Activated effector memory CD4-positive, alpha-beta T cell treated with anti-CD3 and anti-CD28 coated beads, Interleukin-2, amount 50 U/mL, for 16 hours (primary cell): ENCODE data around the gene NPTX1.

Source experiments
- DNase-seq: peaks from one replicate; pipeline ENCODE4 v3.0.0-alpha.2; 2020

NPTX1 gene

DNA sequence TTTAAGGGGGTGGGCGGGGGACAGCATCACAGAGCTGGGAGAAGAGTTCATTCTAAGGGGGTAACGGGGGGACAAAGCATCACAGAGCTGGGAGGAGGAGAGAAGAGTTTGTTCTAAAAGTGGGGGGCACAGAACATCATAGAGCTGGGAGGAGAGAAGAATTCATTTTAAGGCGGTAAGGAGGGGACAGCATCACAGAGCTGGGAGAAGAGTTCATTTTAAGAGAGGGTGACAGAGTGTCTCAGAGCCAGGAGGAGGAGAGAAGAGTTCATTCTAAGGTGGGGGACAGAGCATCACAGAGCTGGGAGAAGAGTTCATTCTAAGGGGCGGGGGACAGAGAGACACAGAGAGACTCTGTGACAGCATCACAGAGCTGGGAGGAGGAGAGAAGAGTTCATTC lies 33.6 kb downstream of the NPTX1 start:
- no peak for DNase-seq

GRCh38 chr17:80442323-80442659 lies 34.1 kb downstream of the NPTX1 start:
- no peak for DNase-seq

DNA sequence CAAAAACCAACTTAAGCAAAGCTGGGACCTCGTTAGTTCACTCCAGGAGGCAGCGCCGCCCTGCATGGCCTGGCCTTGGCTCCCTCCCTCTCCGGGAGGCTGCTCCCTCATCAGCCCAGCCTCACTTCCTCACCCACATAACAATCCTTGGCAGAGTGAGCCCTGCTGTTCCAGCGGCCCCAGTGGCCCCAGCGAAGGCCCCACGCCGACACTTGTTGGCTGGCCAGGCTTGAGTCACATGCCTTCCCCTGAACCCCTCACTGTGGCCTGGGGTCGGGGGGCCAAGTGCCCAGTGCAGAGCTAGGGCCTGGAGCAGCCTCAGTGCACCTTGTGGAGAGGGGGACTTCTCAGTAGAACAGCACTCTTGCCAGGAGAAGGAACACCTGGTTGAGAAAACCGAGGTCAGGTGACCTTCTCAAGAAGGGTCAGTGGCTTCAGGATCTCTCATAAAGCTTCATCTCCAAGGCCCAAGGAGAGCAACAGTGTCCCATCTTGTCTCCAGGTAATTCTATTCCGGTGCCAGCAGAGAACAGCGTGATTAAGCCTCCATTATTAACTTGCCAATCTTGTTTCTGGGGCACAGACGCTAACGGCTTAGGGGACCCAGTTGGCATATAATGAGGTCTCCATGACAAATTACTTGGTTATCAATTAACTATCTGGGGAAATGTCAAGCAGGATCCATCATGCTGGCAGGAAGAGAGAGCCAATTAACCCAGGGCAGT lies 34.6 kb downstream of the NPTX1 start:
- DNase-seq, result no peak

DNA sequence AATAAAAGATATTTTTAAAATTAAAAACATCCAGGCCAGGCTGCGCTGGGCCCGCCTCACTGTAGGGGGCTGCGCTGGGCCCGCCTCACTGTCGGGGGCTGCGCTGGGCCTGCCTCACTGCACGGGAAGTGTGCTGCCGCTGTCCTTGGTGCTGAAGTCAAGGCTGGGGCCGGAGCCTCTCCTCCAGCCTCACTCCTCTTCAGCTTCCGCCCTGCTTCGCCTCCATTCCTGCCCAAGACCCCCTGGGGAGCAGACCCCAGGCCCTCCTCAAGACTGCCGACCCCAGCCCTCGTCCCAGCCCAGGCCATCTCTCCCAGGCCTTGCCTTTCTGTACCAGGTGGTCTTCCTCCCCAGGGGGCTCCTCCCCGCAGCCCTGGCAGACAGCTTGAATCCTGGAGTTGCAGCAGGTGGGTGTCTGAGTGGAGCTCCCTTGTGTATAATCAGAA lies 35.3 kb downstream of the NPTX1 start:
- peak; percentile 81 for DNase-seq

DNA sequence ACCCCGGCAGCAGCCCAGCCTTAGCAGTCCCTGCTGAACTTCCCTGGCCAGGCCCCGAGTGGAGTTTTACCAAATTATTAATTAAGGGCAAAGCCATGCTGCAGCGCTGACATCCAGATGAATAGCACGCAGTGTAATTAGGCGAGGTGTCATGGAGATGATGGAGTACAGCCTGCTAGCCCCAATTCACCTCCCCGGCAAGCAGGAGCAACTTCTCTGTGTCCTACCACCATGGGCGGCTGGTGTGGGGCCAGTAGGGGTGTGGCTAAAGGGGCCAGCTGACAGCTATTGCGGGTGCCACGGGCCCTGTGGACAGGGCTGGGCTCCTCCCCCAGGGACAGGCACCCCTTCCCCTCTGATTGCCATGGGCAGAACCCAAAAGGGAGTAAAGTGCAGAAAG lies 36.9 kb downstream of the NPTX1 start:
- DNase-seq, result no peak

GRCh38 chr17:80438806-80439205 lies 37.6 kb downstream of the NPTX1 start:
- no peak for DNase-seq

- DNase-seq, result no peak
These were observed 38.9 kb downstream of the NPTX1 start for GRCh38 chr17:80437532-80437931.

- no peak for DNase-seq
These were observed 42.3 kb downstream of the NPTX1 start for GRCh38 chr17:80433916-80434666.

GRCh38 chr17:80432961-80433550 lies 43.4 kb downstream of the NPTX1 start:
- DNase-seq, result no peak

- no peak for DNase-seq
These were observed 44.0 kb downstream of the NPTX1 start for GRCh38 chr17:80432350-80432955.

- DNase-seq, result no peak
These were observed 44.9 kb downstream of the NPTX1 start for GRCh38 chr17:80431246-80432195.

- no peak for DNase-seq
These were observed 45.8 kb downstream of the NPTX1 start for GRCh38 chr17:80430446-80431245.

- no peak for DNase-seq
These were observed 46.8 kb downstream of the NPTX1 start for GRCh38 chr17:80429356-80430275.

DNA sequence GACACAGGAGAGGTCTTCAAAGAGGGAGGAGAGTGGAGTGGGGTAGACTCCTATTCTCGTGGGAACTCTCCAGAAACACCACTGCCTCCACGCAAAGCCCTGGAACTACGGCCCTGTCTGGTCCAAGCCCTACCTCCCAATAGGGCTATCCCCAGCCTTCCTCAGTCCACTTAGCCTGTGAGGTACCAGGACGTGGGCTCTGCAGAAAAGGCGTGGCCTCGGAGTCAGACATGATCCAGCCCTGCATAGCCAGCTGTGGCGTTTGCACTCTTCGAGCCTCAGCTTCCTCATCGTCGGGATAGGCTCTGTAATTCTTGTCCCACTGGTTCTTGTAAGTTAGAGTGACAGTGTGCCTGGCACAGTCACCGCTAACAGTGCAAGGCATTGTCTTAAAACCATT lies 47.6 kb downstream of the NPTX1 start:
- no peak for DNase-seq

DNA sequence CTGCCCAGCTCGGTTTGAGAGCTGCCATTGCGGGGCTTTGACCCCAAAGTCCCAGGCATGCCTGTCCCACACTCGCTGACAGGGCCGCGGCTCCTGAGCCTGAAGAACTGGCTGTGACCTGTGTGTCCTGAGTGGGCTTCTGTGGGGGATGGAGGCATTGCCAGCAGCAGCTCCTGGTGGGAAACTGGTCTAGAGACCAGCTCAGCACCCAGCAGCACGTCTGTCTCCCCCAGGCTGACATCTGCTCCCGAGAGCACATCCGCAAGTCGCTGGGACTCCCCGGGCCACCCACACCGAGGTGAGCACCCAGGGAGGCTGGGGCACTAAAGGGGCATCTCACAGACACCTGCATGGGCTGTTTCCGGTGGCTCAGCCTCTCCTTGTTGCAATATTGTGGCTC lies 48.0 kb downstream of the NPTX1 start:
- DNase-seq, result no peak

DNA sequence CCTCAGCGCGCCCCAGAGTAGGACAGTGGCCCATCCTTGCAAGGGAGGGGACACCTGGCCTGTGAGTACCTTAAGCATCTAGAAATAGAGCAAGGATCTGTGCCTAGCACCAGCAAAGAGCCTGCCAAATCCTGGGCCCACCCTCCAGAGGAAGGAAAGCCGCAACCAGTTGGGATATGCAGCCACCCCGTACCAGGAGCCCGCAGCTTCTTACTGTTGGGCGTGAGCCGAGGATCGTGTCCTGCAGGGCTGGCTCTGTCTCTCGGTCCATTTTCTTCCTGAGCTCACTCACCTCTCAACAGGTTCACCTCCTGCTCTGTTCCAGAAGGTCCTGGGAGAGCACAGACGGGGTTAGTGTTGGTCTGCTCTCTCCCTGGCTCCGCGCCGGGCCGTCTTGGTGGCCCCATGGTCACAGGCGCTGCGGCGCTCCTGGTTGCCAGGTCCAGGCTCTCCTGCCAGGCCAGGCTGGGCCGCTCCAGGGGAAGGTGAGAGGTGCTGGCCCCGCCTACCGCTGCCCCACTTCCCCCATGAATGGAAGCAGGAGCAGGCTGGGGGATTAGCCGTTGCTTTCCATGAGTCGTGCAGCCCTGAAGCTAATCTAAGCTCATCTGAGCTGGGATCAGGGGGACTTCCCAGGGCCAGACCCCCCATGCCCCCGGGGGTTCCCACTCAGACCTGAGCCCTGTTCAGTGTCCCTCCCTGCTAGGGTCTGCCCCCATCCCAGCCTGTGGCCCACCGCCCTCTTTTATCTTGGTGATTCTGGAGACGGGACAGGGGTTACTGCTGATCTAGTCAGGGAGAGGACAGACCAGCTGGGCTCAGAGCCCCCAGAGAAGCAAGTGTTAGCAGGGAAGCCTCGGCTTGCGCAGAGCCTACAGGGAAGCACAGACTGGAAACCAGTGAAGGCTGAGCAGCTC lies 48.8 kb downstream of the NPTX1 start:
- DNase-seq, result no peak

DNA sequence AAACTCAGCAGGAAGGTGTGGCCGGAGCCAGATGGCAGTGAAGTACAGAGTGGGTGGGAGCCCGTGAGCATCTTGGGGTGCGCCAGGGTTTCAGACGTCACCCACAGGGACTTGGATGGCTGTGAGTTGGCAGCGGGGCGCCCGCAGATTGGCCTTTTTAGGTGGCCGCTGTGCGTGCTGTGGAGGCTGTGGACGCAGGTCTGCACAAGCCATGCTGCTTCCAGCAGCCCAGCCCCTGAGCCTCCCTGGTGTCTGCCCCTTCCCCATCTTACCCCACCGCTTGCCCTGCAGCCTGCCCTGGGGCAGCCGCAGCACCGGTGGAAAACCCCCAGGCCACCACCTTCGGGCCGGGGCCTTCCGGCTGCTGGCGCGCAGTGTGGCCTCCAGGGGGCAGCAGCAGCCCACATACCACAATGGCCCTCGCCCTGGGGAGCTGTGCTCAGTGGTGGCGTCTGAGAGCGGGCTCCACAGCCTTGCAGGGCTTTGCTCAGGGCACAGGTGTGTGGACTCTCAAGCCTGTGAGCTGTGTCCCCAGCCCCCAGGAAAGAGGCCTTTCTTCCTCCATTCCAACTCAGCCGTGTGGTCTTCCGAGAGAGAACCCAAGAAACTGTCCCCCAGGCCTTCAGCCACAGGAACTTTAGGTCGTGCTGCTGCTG lies 49.6 kb downstream of the NPTX1 start:
- peak; percentile 95 for DNase-seq

DNA sequence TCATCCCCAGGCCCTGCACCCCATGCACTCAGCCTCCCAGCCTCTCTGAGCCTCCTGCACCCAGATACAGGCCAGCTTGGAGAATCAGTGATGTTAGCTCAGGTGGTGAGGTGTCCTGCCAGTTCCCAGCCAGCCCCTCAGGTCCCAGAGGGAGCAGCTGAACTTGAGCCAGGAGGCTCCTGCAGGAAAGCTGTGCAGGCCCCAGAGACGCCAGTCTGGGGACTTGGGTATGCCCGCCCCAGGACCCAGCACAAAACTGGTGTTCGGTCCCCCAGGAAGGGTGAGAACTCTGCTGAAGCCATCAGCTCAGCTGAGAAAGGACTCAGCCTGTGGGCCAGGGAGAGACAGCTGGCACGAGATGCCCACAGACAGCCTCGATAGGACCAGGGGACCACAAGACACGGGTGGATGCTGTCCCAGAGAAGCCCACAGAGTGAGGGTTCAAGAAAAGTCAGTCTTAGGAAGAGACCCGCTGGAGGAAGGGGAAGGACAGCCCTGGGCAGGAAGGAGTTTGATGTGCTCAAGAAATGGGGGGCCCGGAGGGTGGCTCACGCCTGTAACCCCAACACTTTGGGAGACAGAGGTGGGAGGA lies 50.5 kb downstream of the NPTX1 start:
- DNase-seq, result no peak
